Effector CD8-positive, alpha-beta T cell (primary cell): ENCODE measurements around the gene ZNF24.

Experiments used
- DNase-seq: peaks from one replicate; lab custom pipeline; 2025; lab: John Stamatoyannopoulos, UW

Gene ZNF24

GRCh38 chr18:35355140-35355618, 11.0 kb upstream of the ZNF24 start:
- peak; percentile 39 for DNase-seq

GRCh38 chr18:35352778-35353177, 8.6 kb upstream of the ZNF24 start:
- no peak for DNase-seq

- DNase-seq, result no peak
Measured at GRCh38 chr18:35352283-35352682, 8.1 kb upstream of the ZNF24 start.

- no peak for DNase-seq
Measured at GRCh38 chr18:35348001-35348400, 3.8 kb upstream of the ZNF24 start.

- no peak for DNase-seq
Measured at GRCh38 chr18:35345950-35346349, 1.7 kb upstream of the ZNF24 start.

GRCh38 chr18:35345460-35345921, 1.3 kb upstream of the ZNF24 start:
- DNase-seq, result no peak

GRCh38 chr18:35344736-35345459, 678 bp upstream of the ZNF24 start:
- DNase-seq, result no peak

GRCh38 chr18:35343488-35343935, 708 bp downstream of the ZNF24 start:
- DNase-seq, result no peak

- no peak for DNase-seq
Measured at GRCh38 chr18:35337286-35337685, 6.9 kb downstream of the ZNF24 start.

- DNase-seq, result no peak
Measured at GRCh38 chr18:35335866-35336265, 8.4 kb downstream of the ZNF24 start.

GRCh38 chr18:35334821-35335220, 9.4 kb downstream of the ZNF24 start:
- no peak for DNase-seq

- DNase-seq, result no peak
Measured at GRCh38 chr18:35334212-35334611, 10.0 kb downstream of the ZNF24 start.

- DNase-seq, result no peak
Measured at GRCh38 chr18:35331367-35332087, 12.7 kb downstream of the ZNF24 start.

GRCh38 chr18:35328868-35329267, 15.4 kb downstream of the ZNF24 start:
- no peak for DNase-seq

GRCh38 chr18:35326695-35327387, 17.4 kb downstream of the ZNF24 start:
- no peak for DNase-seq

- DNase-seq, result no peak
Measured at GRCh38 chr18:35324926-35325655, 19.1 kb downstream of the ZNF24 start.

GRCh38 chr18:35322486-35323458, 21.4 kb downstream of the ZNF24 start:
- DNase-seq, result no peak

- no peak for DNase-seq
Measured at GRCh38 chr18:35311496-35311895, 32.7 kb downstream of the ZNF24 start.

GRCh38 chr18:35306588-35307250, 37.5 kb downstream of the ZNF24 start:
- no peak for DNase-seq

GRCh38 chr18:35303610-35304009, 40.6 kb downstream of the ZNF24 start:
- DNase-seq, result no peak
